K562 (cell line): ENCODE data around the gene HNRNPF. TPM values are rescaled to one million over a fixed set of nuclear protein-coding genes. Genes with fewer than 3 reads are reported as not detected.
A peak's percentile ranks its signal among the peaks of the same experiment; 100 is the strongest.

Source experiments
- ATAC-seq: fragments of 200-7000 bp; cut with Tn5 transposase; 3 replicates; pipeline ENCODE4 v1.9.1; 2020; ENCODE audit warnings: moderate library complexity
- BruUV-seq: library from RNA; stranded (reverse); fragments of 400-500 nt; replicated peaks from 2 replicates; lab custom pipeline; 2021; lab: Mats Ljungman, UMichigan
- CTCF ChIA-PET: fragments of 300-600 bp; formaldehyde crosslinking; extraction: SDS; loops from one replicate; lab custom pipeline; 2021; ENCODE audit warnings: low intra/inter-chr PET ratio; lab: Yijun Ruan, JAX
- POLR2A ChIA-PET: fragments of 300-600, 350-650 bp; sonication (Branson Sonifier 250); formaldehyde crosslinking; extraction: SDS; loops from one replicate; lab custom pipeline; 2021; ENCODE audit warnings: antibody characterized with exemption, inconsistent platforms; lab: Yijun Ruan, JAX
- DNase-seq, 4 experiments: peaks; one replicate each; pipeline versions ENCODE4 v3.0.0 to v3.0.0-alpha.2; 2011 to 2018; ENCODE audit warnings: low spot score in 3 of 4, mixed read lengths in 3 of 4; ENCODE audit errors: extremely low read depth in 1 of 4
- FAIRE-seq: peaks from 2 replicates; lab custom pipeline; 2011; peaks lifted over from hg19 to GRCh38; lab: Jason Lieb, UNC
- H2AFZ ChIP-seq: 2 replicates; pipeline ENCODE4 v1.6.0; 2011; ENCODE audit warnings: low read depth, low read length, control low read depth, inconsistent platforms
- H3K27ac ChIP-seq: fragments of 200-600 bp; 3 replicates; pipeline ENCODE4 v1.8.0; 2011; ENCODE audit warnings: low read depth, mild to moderate bottlenecking, control low read depth, inconsistent platforms, low read length, moderate library complexity, mixed read lengths; ENCODE audit errors: extremely low read depth
- H3K27me3 ChIP-seq, 2 experiments: fragments of 300-600 bp in 1 of 2; 2 replicates in 1 of 2; 3 replicates in 1 of 2; pipeline versions ENCODE4 v1.6.0 to v1.8.0; 2011; ENCODE audit warnings: inconsistent platforms in 2 of 2, low read length in 2 of 2, mild to moderate bottlenecking in 1 of 2, mixed read lengths in 1 of 2, moderate library complexity in 1 of 2; ENCODE audit not compliant: control insufficient read depth in 2 of 2, insufficient read depth in 2 of 2
- H3K36me3 ChIP-seq: fragments of 300-600 bp; 3 replicates; pipeline ENCODE4 v1.8.0; 2011; ENCODE audit warnings: mild to moderate bottlenecking, low read length, inconsistent platforms; ENCODE audit not compliant: control insufficient read depth, insufficient read depth
- H3K4me1 ChIP-seq, 2 experiments: fragments of 200-600 bp in 1 of 2; replicated peaks in 1 of 2; 2 replicates in 1 of 2; 3 replicates in 1 of 2; pipeline versions ENCODE4 v1.5.1 to v1.8.0; 2011; ENCODE audit warnings: inconsistent platforms in 2 of 2, low read length in 2 of 2, mild to moderate bottlenecking in 1 of 2, mixed read lengths in 1 of 2, moderate library complexity in 1 of 2; ENCODE audit not compliant: control insufficient read depth in 2 of 2, insufficient read depth in 2 of 2
- H3K4me2 ChIP-seq: 2 replicates; pipeline ENCODE4 v1.6.1; 2011; ENCODE audit warnings: low read length, control low read depth, inconsistent platforms, mixed read lengths; ENCODE audit not compliant: insufficient read depth
- H3K4me3 ChIP-seq: fragments of 200-600 bp; sonication (generic), shearing (Covaris generic); 2 replicates; pipeline ENCODE4 v1.5.1; 2016; ENCODE audit warnings: control low read depth, inconsistent platforms
- H3K79me2 ChIP-seq: fragments of 200-600 bp; 3 replicates; pipeline ENCODE4 v1.8.0; 2011; ENCODE audit warnings: low read length, inconsistent platforms; ENCODE audit not compliant: control insufficient read depth, insufficient read depth
- H3K9ac ChIP-seq, 2 experiments: 2 replicates each; pipeline versions ENCODE4 v1.6.0 to v1.6.1; 2011; ENCODE audit warnings: low read depth in 2 of 2, low read length in 2 of 2, control low read depth in 1 of 2, inconsistent platforms in 1 of 2, mild to moderate bottlenecking in 1 of 2, mixed read lengths in 1 of 2; ENCODE audit not compliant: insufficient read depth in 1 of 2
- H3K9me1 ChIP-seq: one replicate; pipeline ENCODE4 v1.6.0; 2011; ENCODE audit warnings: inconsistent platforms, mild to moderate bottlenecking, low read length, moderate library complexity; ENCODE audit not compliant: control insufficient read depth, insufficient read depth
- H3K9me3 ChIP-seq: replicated peaks from 2 replicates; pipeline ENCODE4 v1.5.1; 2011; ENCODE audit warnings: low read depth, low read length, inconsistent platforms; ENCODE audit not compliant: control insufficient read depth, insufficient read depth
- H4K20me1 ChIP-seq: replicated peaks from 2 replicates; pipeline ENCODE4 v1.6.1; 2011; ENCODE audit warnings: low read length, inconsistent platforms, mixed read lengths; ENCODE audit not compliant: control insufficient read depth, insufficient read depth
- ADNP ChIP-seq: fragments of 200-800 bp; sonication (Bioruptor generic); IDR thresholded peaks from 2 replicates; pipeline ENCODE4 v1.6.1; 2016; ENCODE audit warnings: missing genetic modification characterization, missing compliant biosample characterization
- ARID3A ChIP-seq: IDR thresholded peaks from 2 replicates; pipeline ENCODE4 v1.6.1; 2012; ENCODE audit warnings: low read depth, low read length, improper control_type of control experiment, borderline replicate concordance
- C11orf30 ChIP-seq: fragments of 450-650 bp; IDR thresholded peaks from 2 replicates; pipeline ENCODE4 v1.6.1; 2016; ENCODE audit warnings: low read depth, mild to moderate bottlenecking
- CBFA2T3 ChIP-seq: fragments of 450-650 bp; IDR thresholded peaks from 2 replicates; pipeline ENCODE4 v1.6.1; 2017
- CREB3L1 ChIP-seq: fragments of 450-650 bp; IDR thresholded peaks from 2 replicates; pipeline ENCODE4 v1.6.1; 2014; ENCODE audit warnings: low read depth, mild to moderate bottlenecking, moderate library complexity, borderline replicate concordance
- FOSL1 ChIP-seq: fragments of 200-800 bp; sonication (Bioruptor generic); conservative IDR thresholded peaks from 2 replicates; pipeline ENCODE4 v1.6.1; 2016; ENCODE audit warnings: missing genetic modification characterization, missing compliant biosample characterization
- JUND ChIP-seq, 2 experiments: IDR thresholded peaks; 2 replicates in 1 of 2; 3 replicates in 1 of 2; pipeline ENCODE4 v1.6.1; 2011; ENCODE audit warnings: borderline replicate concordance in 2 of 2, low read depth in 2 of 2, low read length in 2 of 2, improper control_type of control experiment in 1 of 2, missing biosample characterization in 1 of 2, missing genetic modification characterization in 1 of 2, missing genetic modification reagents in 1 of 2
- KAT2B ChIP-seq: IDR thresholded peaks from one replicate; pipeline ENCODE4 v1.6.1; 2012; ENCODE audit warnings: low read depth, mild to moderate bottlenecking, control low read depth, inconsistent platforms, low read length, moderate library complexity
- MAFF ChIP-seq: IDR thresholded peaks from 2 replicates; pipeline ENCODE4 v1.6.1; 2012; ENCODE audit warnings: low read length, improper control_type of control experiment
- MAFG ChIP-seq: fragments of 450-650 bp; conservative IDR thresholded peaks from 2 replicates; pipeline ENCODE4 v1.6.1; 2016; ENCODE audit warnings: missing genetic modification characterization, missing compliant biosample characterization
- MAFK ChIP-seq: IDR thresholded peaks from 2 replicates; pipeline ENCODE4 v1.6.1; 2011; ENCODE audit warnings: low read length, improper control_type of control experiment
- MITF ChIP-seq: IDR thresholded peaks from 2 replicates; pipeline ENCODE4 v1.6.1; 2014; ENCODE audit warnings: antibody characterized with exemption
- MTF1 ChIP-seq: fragments of 250-450 bp; sonication (Bioruptor Pico); IDR thresholded peaks from 2 replicates; pipeline ENCODE4 v1.9.0; 2021; ENCODE audit warnings: moderate library complexity, mild to moderate bottlenecking, inconsistent platforms, borderline replicate concordance
- MXI1 ChIP-seq: IDR thresholded peaks from 2 replicates; pipeline ENCODE4 v1.6.1; 2011; ENCODE audit warnings: low read depth, mild to moderate bottlenecking, improper control_type of control experiment, low read length
- NFYB ChIP-seq: IDR thresholded peaks from 2 replicates; pipeline ENCODE4 v1.6.1; 2011; ENCODE audit warnings: mild to moderate bottlenecking, moderate library complexity; ENCODE audit not compliant: insufficient read length; ENCODE audit errors: extremely low read depth
- NUFIP1 ChIP-seq: fragments of 450-650 bp; IDR thresholded peaks from 2 replicates; pipeline ENCODE4 v1.6.1; 2018; ENCODE audit not compliant: partially characterized antibody
- RAD51 ChIP-seq: fragments of 450-650 bp; IDR thresholded peaks from 2 replicates; pipeline ENCODE4 v1.7.1; 2016; ENCODE audit warnings: low read depth, mild to moderate bottlenecking, borderline replicate concordance
- THRAP3 ChIP-seq: fragments of 450-650 bp; IDR thresholded peaks from 2 replicates; pipeline ENCODE4 v1.6.1; 2016; ENCODE audit warnings: mild to moderate bottlenecking, inconsistent platforms, borderline replicate concordance
- ZNF316 ChIP-seq: fragments of 450-650 bp; IDR thresholded peaks from 2 replicates; pipeline ENCODE4 v1.6.1; 2016
- WGBS: fragments of 100-300 bp; shearing (Covaris generic); methylation state at CpG from one replicate; pipeline ENCODE4 v1.1.6; 2016; ENCODE audit warnings: low coverage, mixed read lengths; ENCODE audit not compliant: insufficient coverage; ENCODE audit errors: missing lambda C conversion rate; 5-methylcytosine and 5-hydroxymethylcytosine counted together
- in situ Hi-C: fragments of 300-500 bp; cut with MboI; formaldehyde crosslinking; loops from 4 replicates; pipeline ENCODE4 v1.15.0; 2018; ENCODE audit warnings: inconsistent platforms, mixed read lengths
- intact Hi-C: fragments of 100-400 bp; cut with micrococcal nuclease; formaldehyde crosslinking; loops from 2 replicates; pipeline ENCODE4 v1.14.2; 2022
- polyA plus RNA-seq, 8 experiments: library from polyadenylated mRNA; depleted of rRNA in 4 of 8; stranded (reverse) in 5 of 8; unstranded in 3 of 8; fragments of >200 nt; fragmentation: Nextera tagmentation in 2 of 8; fragmentation: Illumina TruSeq in 1 of 8; extraction: Ambion mirVana in 2 of 8; extraction: Trizol in 1 of 8; gene quantifications; 2 replicates each; pipeline versions ENCODE4 v1.2.1 to v1.2.3, GENCODE V29; 2011 to 2014; ENCODE audit warnings: inconsistent platforms in 1 of 8, missing spikeins in 1 of 8
- total RNA-seq, 7 experiments: library from RNA; depleted of rRNA in 6 of 7; stranded (reverse); fragments of >200 nt in 6 of 7; fragmentation: Illumina TruSeq in 2 of 7; extraction: Trizol in 2 of 7; gene quantifications; 2 replicates each; pipeline versions ENCODE4 v1.2.1 to v1.2.3, GENCODE V29; 2011 to 2021; ENCODE audit warnings: low replicate concordance in 1 of 7

HNRNPF gene
- total and polyA plus RNA-seq, 9 of the 15 experiments (the other 6 are each of a cell fraction or from before 2014, with no cell fraction given): 192 to 489 (median 416) TPM

GRCh38 chr10:43427166-43427825 is 18.3 kb upstream of the HNRNPF start:
- Histone ChIP-seq H2AFZ (no peak overlapping the region), H3K79me2 (no peaks in the 10 kb centered on the region), H3K9me3 (no peaks in the 10 kb centered on the region), H3K4me2 (no peak overlapping the region), H3K9me1 (no peaks in the 10 kb centered on the region), H3K27me3 (no peaks in the 10 kb centered on the region), H3K9ac (no peak overlapping the region), H3K36me3 (no peaks in the 10 kb centered on the region), H3K4me1 (peaks cover 11 to 32% of the 10 kb centered on the region in 2 experiments; a peak in 4 of 5 replicates), H4K20me1 (no peaks in the 10 kb centered on the region), H3K4me3 (no peak overlapping the region), H3K27ac (no peak overlapping the region)
- in situ Hi-C loops: no loop called here
- CTCF ChIA-PET: no interaction called here
- BruUV-seq: no TSS peak
- FAIRE-seq: no peak
- intact Hi-C loops: no loop called here
- WGBS: 55% methylated on average over 12 of the region's 12 CpGs
- POLR2A ChIA-PET: interaction anchor here (0.7 to 1.6 kb wide), 5 partner anchors 8 to 26 kb away, joined by 3 to 6 read pairs (median 3); partner anchors contain the start of gene ZNF487
- DNase-seq: no peak
- ATAC-seq: no peak
- peak; percentile 73 for TF ChIP-seq FOSL1
- TF ChIP-seq NUFIP1: no peak
- TF ChIP-seq MTF1 (CRISPR knock-in tag): no peak
- peak; percentile 40; the same call in 1 of the 2 replicates for TF ChIP-seq MAFK
- TF ChIP-seq MAFF: peak; percentile 59
- no peak for TF ChIP-seq ADNP (tag)
- TF ChIP-seq RAD51: peak; percentile 23; the same call in 1 of the 2 replicates
- no peak for TF ChIP-seq NFYB
- TF ChIP-seq ZNF316: peak; percentile 95
- peak; percentile 59 for TF ChIP-seq MAFG (tag)
- TF ChIP-seq THRAP3: no peak
- TF ChIP-seq CBFA2T3: peak; percentile 28
- no peak for TF ChIP-seq CREB3L1
- TF ChIP-seq ARID3A: no peak
- no peak for TF ChIP-seq MITF
- peak; percentile 83 for TF ChIP-seq C11orf30
- TF ChIP-seq JUND (IDR thresholded peaks at IDR 0.05; ENCODE audit: borderline replicate concordance, low read depth, low read length): 0 out of 2 replicates have a peak, but pooled peaks have one; percentile 17
- no peak for TF ChIP-seq JUND (tag; IDR thresholded peaks at IDR 0.05; ENCODE audit: borderline replicate concordance, low read depth, low read length)
- no peak for TF ChIP-seq MXI1
- TF ChIP-seq KAT2B: no peak
